DMS 273 (cell line): ENCODE measurements around the gene PRKAR1B.

Experiments used
- DNase-seq: peaks from one replicate; lab custom pipeline; 2025; ENCODE audit not compliant: unreplicated experiment; lab: John Stamatoyannopoulos, UW

Gene PRKAR1B

GRCh38 chr7:527723-528122 is 199.4 kb downstream of the PRKAR1B start:
- no peak for DNase-seq

GRCh38 chr7:526460-527034 is 200.5 kb downstream of the PRKAR1B start:
- no peak for DNase-seq

- DNase-seq: peak; percentile 86
Observed at GRCh38 chr7:525740-526139, 201.3 kb downstream of the PRKAR1B start.

- DNase-seq: no peak
Observed at GRCh38 chr7:524800-525199, 202.3 kb downstream of the PRKAR1B start.

DNA sequence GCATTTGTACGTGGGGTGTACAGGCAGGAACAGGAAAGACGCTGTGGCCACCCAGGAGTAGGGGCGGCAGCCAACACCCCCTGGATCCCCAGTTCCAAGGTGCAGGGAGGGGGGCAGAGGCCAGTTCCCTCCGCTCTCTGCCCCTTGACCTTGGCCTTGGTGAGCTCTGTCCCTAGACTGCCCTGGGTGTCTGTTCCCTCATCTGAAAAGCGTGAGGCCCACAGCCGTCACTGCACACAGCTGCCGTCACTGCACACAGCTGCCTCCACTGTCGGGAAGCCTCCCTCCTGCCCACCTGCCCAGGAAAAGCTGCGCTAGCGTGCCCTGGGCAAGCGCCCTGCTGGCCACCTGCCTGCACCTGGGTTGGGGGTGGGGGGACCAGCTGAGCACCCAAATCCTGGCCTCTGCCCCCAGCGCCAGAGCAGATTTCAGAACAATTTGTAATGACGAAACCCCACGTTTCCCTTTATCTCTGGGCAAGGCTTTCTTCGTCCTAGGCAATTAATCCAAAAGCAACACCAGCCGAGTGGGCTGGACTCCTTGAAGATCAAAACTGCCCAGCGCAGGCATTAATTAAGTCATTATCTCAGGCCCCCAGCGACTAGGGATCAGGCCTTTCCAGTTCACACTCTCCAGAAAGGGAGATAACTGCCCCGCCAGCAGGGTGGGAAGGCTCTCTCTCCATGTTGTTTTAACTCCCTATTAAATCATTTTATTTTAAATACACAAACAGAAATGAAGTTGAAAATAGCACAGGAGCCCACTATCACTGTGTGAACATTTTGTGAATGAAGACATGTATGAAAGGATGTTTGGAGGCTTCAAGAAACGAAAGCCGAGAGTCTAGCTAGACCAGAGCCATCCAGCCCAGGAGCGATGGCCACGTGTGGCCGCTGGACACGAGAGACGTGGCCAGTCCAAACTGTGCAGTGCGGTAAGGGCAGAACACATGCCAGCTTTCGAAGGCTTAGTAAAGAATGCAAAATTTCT is 203.4 kb downstream of the PRKAR1B start:
- no peak for DNase-seq

- no peak for DNase-seq
Observed at GRCh38 chr7:522951-523314, 204.1 kb downstream of the PRKAR1B start.

GRCh38 chr7:522071-522950 is 204.8 kb downstream of the PRKAR1B start:
- peak; percentile 87 for DNase-seq

DNA sequence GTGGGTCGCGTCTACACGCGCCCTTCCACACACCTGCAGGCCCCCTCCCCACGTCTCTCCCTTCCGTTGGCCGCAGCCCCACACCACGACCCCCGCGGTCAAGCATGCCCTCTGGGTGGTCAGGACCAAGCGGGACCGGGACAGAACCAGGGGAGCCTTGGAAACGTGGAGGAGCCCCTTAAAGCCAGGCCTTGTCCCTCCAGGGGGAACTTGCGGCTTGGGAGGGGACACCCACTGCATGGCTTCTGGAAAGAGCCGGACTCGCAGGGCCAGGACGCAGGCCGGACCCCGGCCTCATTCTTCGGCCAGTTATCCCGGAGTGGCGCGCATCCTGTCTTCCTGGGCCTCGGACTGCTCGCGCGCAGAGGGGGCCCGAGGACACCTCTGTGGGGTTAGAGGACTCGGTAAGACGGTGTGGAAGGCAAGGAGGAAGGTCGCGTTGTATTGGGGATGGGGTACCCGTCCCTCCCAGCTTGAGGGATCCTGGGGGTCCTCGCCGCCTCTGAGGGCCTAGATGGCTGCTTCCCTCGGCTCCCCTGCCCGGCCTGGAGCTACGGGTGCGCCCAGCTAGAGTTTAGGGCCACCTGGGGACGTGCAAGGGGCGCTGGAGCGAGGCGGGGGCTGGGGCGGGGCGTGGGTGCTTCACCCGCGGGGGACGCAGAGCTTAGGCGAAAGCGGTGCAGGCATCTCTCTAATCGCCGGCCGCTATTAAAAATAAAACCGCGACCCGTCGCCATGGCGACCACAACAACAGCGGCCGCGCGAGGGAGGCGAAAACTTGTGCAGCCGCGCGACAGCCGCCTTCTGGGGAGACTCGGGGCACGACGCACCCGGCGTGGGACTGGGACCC is 205.6 kb downstream of the PRKAR1B start:
- DNase-seq: peak; percentile 87

DNA sequence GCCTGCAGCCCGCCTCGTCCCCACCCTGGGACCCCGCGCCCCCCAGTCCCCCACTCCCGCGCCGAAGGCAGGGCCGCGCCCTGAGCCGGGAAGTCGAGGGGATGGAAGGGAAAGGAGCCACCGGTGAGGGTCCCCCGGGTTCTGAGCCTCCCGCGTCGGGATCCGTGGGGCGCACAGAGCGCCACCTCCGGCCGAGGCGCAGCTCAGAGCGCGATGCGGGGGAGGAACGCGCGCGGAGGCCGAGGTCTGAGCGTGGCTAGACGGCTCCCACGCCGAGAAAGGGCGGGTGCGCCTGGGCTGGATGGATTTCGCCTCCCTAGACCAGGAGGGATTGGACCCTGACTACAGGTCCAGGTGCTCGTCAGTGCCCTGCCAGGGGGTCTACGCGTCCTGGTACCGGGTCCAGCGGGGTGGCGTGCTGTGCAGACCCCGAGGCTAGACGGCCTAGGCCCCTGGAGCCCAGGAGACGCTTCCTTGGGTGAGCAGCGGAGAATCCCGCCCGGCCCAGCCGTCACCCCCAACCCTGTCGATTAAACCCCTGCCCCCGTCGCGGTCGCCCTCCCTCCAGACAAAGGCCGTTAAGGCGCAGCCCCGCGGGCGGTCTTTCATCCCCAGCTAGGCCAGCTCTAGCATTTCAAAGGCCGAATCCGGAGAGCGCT is 206.4 kb downstream of the PRKAR1B start:
- DNase-seq: no peak

DNA sequence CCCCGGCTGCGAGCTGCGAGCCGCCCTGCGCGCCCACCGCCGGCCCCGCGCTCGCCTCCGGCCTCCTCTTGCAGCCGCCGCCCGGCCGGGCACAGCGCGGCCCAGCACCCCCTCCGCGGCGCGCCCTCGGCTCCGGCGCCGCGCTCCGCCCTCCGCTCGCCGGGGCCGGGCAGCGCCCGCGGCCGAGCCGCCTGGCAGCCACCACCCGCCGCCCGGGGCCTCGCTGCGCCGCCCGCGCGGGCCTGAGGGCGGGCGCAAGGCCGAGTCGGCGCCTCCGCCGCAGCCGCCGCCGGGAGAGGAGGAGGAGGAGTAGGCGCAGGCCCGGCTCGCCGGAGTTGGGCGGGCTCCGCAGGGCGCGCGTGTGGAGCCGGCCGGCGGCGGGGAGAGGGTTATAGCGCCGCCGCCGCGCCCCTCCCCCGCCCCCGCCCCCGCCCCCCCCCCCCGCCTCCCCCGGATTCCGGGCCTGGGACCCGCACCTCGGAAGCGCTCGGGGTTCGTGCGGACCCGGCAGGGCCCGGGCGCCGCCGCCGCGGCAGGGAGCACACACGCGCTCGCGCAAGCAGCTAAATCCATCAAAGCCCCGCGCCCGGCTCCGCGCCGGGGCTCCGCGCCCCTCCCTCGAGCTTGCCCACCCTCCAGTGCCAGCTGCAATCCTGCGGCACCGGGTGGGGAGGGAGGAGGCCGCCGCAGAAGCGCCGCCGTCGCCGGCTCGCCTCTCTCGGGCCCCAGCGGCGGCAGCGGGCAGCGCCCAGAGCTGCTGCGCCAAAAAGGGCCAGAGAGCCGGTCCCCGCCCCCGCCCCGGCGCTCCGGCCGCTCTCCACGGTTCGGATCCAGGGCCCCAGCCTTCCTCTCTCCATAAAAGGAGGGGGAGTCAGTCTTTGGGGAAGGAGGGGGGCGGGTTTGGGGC is 207.3 kb downstream of the PRKAR1B start, which contains the start of gene PDGFA:
TSS of gene PDGFA (minus strand) at position 363 of the 907 bp plus-strand sequence. CDS start 845 bp downstream, outside the sequence.
- DNase-seq: peak; percentile 92

- peak; percentile 91 for DNase-seq
Observed at GRCh38 chr7:518630-519483, 208.2 kb downstream of the PRKAR1B start.

DNA sequence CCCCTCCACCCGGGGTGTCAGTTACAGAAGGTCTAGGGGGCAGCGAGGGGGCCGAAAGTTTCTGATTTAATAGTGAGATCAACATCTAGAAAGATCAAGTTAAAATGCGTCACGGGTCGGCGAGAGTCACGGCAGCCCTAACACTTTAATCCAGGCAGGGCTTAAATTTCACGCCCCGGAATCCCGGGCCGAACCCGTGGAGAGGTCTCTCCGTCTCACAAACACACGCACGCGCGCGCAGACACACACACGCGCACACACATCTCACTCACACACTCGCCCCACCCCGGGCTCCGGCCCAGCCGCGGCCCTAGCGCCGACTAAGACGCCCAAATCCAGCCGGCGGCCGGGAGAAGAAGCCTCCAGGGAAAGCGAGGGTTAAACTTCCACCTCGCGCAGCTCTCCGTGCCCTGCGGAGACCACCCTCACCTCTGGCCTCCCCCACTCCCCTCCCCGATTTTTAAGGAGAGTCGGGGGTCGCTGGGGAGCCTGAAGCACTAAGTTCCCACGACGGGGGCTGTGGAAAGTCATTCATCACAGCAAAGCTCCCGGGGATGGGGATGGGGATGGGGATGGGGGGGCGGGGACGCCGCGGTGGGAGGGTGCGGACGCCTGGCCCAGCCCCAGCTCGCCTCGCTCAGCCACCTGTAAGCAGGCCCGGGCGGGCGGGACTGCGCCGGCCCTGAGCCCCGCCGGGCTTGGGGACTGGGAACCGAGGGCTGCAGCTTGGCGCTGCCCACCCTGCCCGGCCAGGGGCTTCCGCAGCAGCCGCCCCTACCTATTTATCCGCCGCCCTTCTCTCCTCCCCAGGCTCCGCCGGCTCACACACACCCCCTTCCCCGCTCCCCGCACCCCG is 209.1 kb downstream of the PRKAR1B start:
- peak; percentile 80 for DNase-seq

GRCh38 chr7:516606-517456 is 210.2 kb downstream of the PRKAR1B start:
- DNase-seq: peak; percentile 75

GRCh38 chr7:516216-516605 is 210.9 kb downstream of the PRKAR1B start:
- DNase-seq: no peak

DNA sequence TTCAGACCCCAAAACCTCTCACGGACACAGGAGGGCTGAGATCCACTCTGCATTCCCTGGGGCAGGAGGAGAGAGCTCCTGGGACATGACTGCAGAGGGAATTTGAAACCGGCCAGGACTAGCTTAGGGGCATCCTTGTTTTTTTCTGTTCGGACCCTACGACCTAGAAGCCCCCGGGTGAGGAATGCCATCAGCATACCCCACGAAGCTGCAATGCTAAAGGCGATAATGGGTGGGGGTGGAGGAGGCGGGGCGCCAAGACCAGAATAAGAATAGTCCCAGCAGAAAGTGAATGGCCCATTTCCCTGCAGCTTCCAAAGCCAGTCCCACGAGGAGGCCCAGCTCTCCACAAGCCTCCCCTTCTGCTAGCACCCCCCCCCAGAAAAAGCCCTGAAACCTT is 211.5 kb downstream of the PRKAR1B start:
- DNase-seq: no peak
